Measurements from ENCODE around the gene RTTN. TPM values are rescaled to one million over a fixed set of nuclear protein-coding genes. Genes with fewer than 3 reads are reported as not detected.

Gene RTTN
- total RNA-seq, 1 experiment from 2014 or later: 25.9 TPM

DNA sequence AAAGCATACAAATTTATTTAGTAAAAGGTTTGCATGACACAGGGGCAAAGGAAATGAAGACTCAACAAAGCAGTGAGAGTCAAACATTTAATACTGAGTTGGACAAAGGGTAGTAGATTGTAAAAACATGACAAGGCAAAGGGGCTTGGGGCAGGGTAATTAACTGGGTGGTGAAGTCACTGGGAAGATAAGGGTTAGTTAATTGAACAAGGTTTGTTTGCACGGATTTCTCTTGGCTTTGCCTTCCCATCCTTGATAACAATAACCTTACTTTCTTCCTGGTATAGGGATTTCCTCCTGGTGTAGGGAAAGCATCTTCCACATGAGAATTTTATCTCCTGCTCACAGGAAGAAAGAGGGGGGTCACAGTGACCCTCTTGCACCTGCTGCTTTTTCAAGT lies 26.8 kb upstream of the RTTN start:
- no peak for TF ChIP-seq CTCF (conservative IDR thresholded peaks at IDR 0.05; ENCODE audit: low read depth, low read length)
- Histone ChIP-seq H3K4me3 (ENCODE audit: low read depth, low read length, poor library complexity, severe bottlenecking) (no peak overlapping the region), H3K27ac (ENCODE audit: low read depth, low read length, poor library complexity, severe bottlenecking) (no peak overlapping the region), H3K27me3 (replicated peaks; ENCODE audit: insufficient read depth, low read depth, low read length, poor library complexity) (no peaks in the 10 kb centered on the region), H3K36me3 (ENCODE audit: insufficient read depth, low read length, poor library complexity, severe bottlenecking) (no peaks in the 10 kb centered on the region), H3K9me3 (ENCODE audit: low read depth, low read length, poor library complexity, severe bottlenecking) (peaks cover 15% of the 10 kb centered on the region), H3K4me1 (ENCODE audit: insufficient read depth, low read length, poor library complexity, severe bottlenecking) (no peaks in the 10 kb centered on the region)
- DNase-seq (ENCODE audit: low spot score): no peak
- no TSS peak for BruUV-seq (replicated peaks)
- ChIA-PET CTCF (no interaction called here), POLR2A (ENCODE audit: low non-redundant PET) (no interaction called here)
- intact Hi-C loops (cut with micrococcal nuclease; ENCODE audit: unreplicated experiment): no loop called here

DNA sequence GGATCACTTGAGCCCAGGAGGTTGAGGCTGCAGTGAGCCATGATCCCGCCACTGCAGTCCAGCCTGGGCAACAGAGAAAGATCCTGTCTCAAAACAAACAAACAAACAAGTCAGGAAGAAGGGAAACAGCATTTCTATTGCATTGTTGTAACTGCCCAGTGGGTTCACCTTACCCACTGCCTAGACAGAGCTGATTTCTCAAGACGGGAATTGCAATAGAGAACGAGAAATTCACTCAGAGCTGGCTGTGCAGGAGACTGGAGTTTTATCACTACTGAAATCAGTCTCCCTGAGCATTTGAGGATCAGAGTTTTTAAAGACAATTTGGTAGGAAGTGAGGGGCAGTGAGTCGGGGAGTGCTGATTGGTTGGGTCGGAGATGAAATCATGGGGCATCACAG lies 24.2 kb upstream of the RTTN start:
- no TSS peak for BruUV-seq (replicated peaks)
- Histone ChIP-seq H3K27ac (ENCODE audit: low read depth, low read length, poor library complexity, severe bottlenecking) (no peak overlapping the region), H3K4me3 (ENCODE audit: low read depth, low read length, poor library complexity, severe bottlenecking) (no peak overlapping the region), H3K4me1 (ENCODE audit: insufficient read depth, low read length, poor library complexity, severe bottlenecking) (no peaks in the 10 kb centered on the region), H3K36me3 (ENCODE audit: insufficient read depth, low read length, poor library complexity, severe bottlenecking) (no peaks in the 10 kb centered on the region), H3K27me3 (replicated peaks; ENCODE audit: insufficient read depth, low read depth, low read length, poor library complexity) (no peaks in the 10 kb centered on the region), H3K9me3 (ENCODE audit: low read depth, low read length, poor library complexity, severe bottlenecking) (peaks cover 21% of the 10 kb centered on the region)
- no peak for DNase-seq (ENCODE audit: low spot score)
- TF ChIP-seq EZH2 (IDR thresholded peaks at IDR 0.05; ENCODE audit: borderline replicate concordance, low read depth, low read length, poor library complexity, severe bottlenecking) (no peak), CTCF (conservative IDR thresholded peaks at IDR 0.05; ENCODE audit: low read depth, low read length) (no peak)
- POLR2A ChIA-PET (ENCODE audit: low non-redundant PET): no interaction called here
- CTCF ChIA-PET: no interaction called here
- intact Hi-C loops (cut with micrococcal nuclease; ENCODE audit: unreplicated experiment): no loop called here

GRCh38 chr18:70228536-70228935 lies 23.0 kb upstream of the RTTN start:
- BruUV-seq (replicated peaks): no TSS peak
- ChIA-PET CTCF (no interaction called here), POLR2A (ENCODE audit: low non-redundant PET) (no interaction called here)
- intact Hi-C loops (cut with micrococcal nuclease; ENCODE audit: unreplicated experiment): no loop called here
- Histone ChIP-seq H3K27me3 (replicated peaks; ENCODE audit: insufficient read depth, low read depth, low read length, poor library complexity) (peaks cover 10% of the 10 kb centered on the region), H3K9me3 (ENCODE audit: low read depth, low read length, poor library complexity, severe bottlenecking) (peaks cover 21% of the 10 kb centered on the region), H3K4me1 (ENCODE audit: insufficient read depth, low read length, poor library complexity, severe bottlenecking) (no peaks in the 10 kb centered on the region), H3K27ac (ENCODE audit: low read depth, low read length, poor library complexity, severe bottlenecking) (no peak overlapping the region), H3K36me3 (ENCODE audit: insufficient read depth, low read length, poor library complexity, severe bottlenecking) (no peaks in the 10 kb centered on the region), H3K4me3 (ENCODE audit: low read depth, low read length, poor library complexity, severe bottlenecking) (no peak overlapping the region)
- no peak for TF ChIP-seq EZH2 (IDR thresholded peaks at IDR 0.05; ENCODE audit: borderline replicate concordance, low read depth, low read length, poor library complexity, severe bottlenecking)
- DNase-seq (ENCODE audit: low spot score): no peak

DNA sequence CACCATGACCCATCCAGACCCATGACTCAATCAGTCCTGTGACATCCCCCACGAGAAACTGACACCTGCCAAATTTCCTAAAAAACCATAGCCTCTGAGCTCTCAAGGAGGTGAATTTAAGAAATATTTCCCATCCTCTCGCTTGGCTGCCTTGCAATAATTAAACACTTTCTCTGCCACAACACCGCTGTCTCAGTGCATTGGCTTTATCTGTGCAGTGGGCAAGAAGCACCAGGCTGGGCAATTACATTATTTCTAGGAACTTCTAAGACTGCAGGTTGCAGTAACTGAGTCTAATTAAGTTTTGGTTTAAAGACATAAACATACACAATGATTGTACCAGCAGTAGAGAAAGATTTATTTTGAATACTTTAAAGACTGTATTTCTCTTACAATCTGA lies 22.0 kb upstream of the RTTN start:
- H3K36me3 ChIP-seq (ENCODE audit: insufficient read depth, low read length, poor library complexity, severe bottlenecking): no peaks in the 10 kb centered on the region
- H3K27ac ChIP-seq (ENCODE audit: low read depth, low read length, poor library complexity, severe bottlenecking): no peak overlapping the region
- no TSS peak for BruUV-seq (replicated peaks)
- TF ChIP-seq EZH2 (IDR thresholded peaks at IDR 0.05; ENCODE audit: borderline replicate concordance, low read depth, low read length, poor library complexity, severe bottlenecking) (no peak), CTCF (conservative IDR thresholded peaks at IDR 0.05; ENCODE audit: low read depth, low read length) (no peak)
- CTCF ChIA-PET: no interaction called here
- peaks cover 21% of the 10 kb centered on the region for H3K9me3 ChIP-seq (ENCODE audit: low read depth, low read length, poor library complexity, severe bottlenecking)
- no peak overlapping the region for H3K4me3 ChIP-seq (ENCODE audit: low read depth, low read length, poor library complexity, severe bottlenecking)
- no peak for DNase-seq (ENCODE audit: low spot score)
- H3K4me1 ChIP-seq (ENCODE audit: insufficient read depth, low read length, poor library complexity, severe bottlenecking): no peaks in the 10 kb centered on the region
- POLR2A ChIA-PET (ENCODE audit: low non-redundant PET): no interaction called here
- intact Hi-C loops (cut with micrococcal nuclease; ENCODE audit: unreplicated experiment): no loop called here
- peaks cover 18% of the 10 kb centered on the region for H3K27me3 ChIP-seq (replicated peaks; ENCODE audit: insufficient read depth, low read depth, low read length, poor library complexity)
